LNCaP clone FGC (cell line): ENCODE results near the gene DOK5.

ENCODE experiments used
- DNase-seq: peaks from one replicate; pipeline ENCODE4 v3.0.0-alpha.2; 2011; ENCODE audit warnings: low read depth
- H3K4me3 ChIP-seq: 2 replicates; pipeline ENCODE4 v1.5.1; 2011; ENCODE audit warnings: mild to moderate bottlenecking, low read depth, low read length, control low read depth
- CTCF ChIP-seq: IDR thresholded peaks from 2 replicates; pipeline ENCODE4 v1.5.1; 2012; ENCODE audit warnings: mild to moderate bottlenecking; ENCODE audit not compliant: control insufficient read depth, insufficient read depth; ENCODE audit errors: extremely low read depth

Gene DOK5

GRCh38 chr20:54646156-54646517, 170.7 kb downstream of the DOK5 start:
- no peak for DNase-seq
- H3K4me3 ChIP-seq, result no peak overlapping the region
- TF ChIP-seq CTCF, result no peak

- no peak for TF ChIP-seq CTCF
- no peak overlapping the region for H3K4me3 ChIP-seq
- DNase-seq, result no peak
Measured at GRCh38 chr20:54648421-54649142, 173.2 kb downstream of the DOK5 start.

DNA sequence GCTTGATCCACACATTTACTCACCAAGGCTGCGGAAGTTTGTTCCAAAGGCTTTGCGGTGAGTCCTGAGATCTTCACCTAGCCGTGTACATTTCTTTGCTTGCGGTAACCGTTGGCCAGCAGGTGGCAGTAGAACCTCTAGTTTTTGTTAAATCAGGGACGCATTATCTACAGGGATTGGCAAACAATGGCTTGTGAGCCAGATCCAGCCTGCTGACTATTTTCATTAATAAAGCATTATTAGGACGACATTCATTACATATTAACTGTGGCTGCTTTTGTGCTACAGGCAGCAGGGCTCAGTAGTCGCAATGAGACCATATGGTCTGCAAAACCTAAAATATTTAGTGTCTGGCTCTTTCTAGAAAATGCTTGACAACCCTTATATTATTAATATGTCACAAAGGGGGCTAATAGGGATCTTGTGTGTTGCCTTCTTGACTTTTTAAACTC, 174.1 kb downstream of the DOK5 start:
- peak; percentile 63 for DNase-seq
- H3K4me3 ChIP-seq, result no peak overlapping the region
- peak; percentile 89 for TF ChIP-seq CTCF

- H3K4me3 ChIP-seq, result no peak overlapping the region
- no peak for DNase-seq
- no peak for TF ChIP-seq CTCF
Measured at GRCh38 chr20:54650052-54650719, 174.8 kb downstream of the DOK5 start.

DNA sequence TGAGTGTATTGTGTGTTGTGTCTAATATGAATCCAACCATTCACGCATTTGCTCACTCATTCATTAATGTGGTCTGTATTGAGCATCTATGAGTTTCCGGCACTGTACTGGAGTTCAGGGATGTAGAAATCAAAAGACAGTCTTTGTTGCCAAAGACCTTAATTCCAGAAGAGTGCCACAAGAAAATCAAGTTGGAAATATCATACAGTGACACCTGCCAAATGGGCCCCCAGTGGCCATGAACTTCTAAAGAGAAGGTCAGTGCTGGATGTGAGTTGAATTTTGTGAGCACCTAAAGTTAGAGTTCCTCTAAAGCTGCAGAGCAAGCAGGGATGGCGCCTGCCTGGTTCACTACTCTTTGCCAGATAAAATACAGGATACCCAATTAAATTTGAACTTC, 175.9 kb downstream of the DOK5 start:
- DNase-seq, result no peak
- TF ChIP-seq CTCF, result no peak
- no peak overlapping the region for H3K4me3 ChIP-seq

DNA sequence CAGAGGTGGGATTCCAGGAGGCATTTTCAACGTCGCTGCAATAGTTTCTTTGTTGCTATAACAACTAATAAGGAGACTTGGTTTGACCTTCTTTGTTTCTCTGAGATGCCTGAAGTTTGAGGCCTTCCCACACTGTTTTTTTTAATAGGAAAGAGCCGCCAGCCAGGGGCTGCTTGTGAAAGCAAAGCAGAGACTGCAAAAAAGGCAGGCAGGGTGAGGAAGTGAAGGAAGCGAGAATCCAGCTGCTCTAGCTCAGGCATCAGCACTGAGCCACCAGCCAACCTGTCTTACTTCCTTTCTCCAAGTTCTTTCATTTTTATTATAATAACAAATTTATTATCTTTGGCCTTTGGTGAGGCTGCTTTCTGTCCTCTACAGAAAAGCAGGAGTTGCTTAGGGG, 179.1 kb downstream of the DOK5 start:
- H3K4me3 ChIP-seq, result no peak overlapping the region
- DNase-seq, result no peak
- no peak for TF ChIP-seq CTCF
